Measurements from ENCODE around the gene PIWIL4. TPM values are rescaled to one million over a fixed set of nuclear protein-coding genes. Genes with fewer than 3 reads are reported as not detected.

The PIWIL4 gene
- total and polyA plus RNA-seq, 11 donors, result 0.33 to 2.4 (median 1.1) TPM

- peaks cover 0 to 5% (median 0%) of the 10 kb centered on the region in 9 donors for H3K36me3 ChIP-seq
- TF ChIP-seq, protein P1, sequence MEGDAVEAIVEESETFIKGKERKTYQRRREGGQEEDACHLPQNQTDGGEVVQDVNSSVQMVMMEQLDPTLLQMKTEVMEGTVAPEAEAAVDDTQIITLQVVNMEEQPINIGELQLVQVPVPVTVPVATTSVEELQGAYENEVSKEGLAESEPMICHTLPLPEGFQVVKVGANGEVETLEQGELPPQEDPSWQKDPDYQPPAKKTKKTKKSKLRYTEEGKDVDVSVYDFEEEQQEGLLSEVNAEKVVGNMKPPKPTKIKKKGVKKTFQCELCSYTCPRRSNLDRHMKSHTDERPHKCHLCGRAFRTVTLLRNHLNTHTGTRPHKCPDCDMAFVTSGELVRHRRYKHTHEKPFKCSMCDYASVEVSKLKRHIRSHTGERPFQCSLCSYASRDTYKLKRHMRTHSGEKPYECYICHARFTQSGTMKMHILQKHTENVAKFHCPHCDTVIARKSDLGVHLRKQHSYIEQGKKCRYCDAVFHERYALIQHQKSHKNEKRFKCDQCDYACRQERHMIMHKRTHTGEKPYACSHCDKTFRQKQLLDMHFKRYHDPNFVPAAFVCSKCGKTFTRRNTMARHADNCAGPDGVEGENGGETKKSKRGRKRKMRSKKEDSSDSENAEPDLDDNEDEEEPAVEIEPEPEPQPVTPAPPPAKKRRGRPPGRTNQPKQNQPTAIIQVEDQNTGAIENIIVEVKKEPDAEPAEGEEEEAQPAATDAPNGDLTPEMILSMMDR (IDR thresholded peaks at IDR 0.05), result peak in 1 of 12 donors; percentile 8
- no peak for TF ChIP-seq POLR2A (IDR thresholded peaks at IDR 0.05)
- peak overlapping the region; percentile 90 to 99 (median 96) for H3K27ac ChIP-seq
- intact Hi-C loops (cut with DNase I), result no loop called here
- no peaks in the 10 kb centered on the region for H3K9me3 ChIP-seq
- WGBS, 4 donors, result 14 to 30% (median 16%) methylated on average over 10 to 59 of the region's 59 CpGs
- no peaks in the 10 kb centered on the region for H3K27me3 ChIP-seq
- peak overlapping the region; percentile 41 to 92 (median 77) for H3K4me3 ChIP-seq
- H3K4me1 ChIP-seq, result peaks cover 0 to 63% (median 29%) of the 10 kb centered on the region in 12 donors
- DNase-seq (peak; percentile 16 to 74 (median 26)), ATAC-seq (peak in 2 of 4 donors; percentile 2 to 3)
Observed at GRCh38 chr11:94544646-94545263, 22.4 kb upstream of the PIWIL4 start.

- TF ChIP-seq, protein P1 (IDR thresholded peaks at IDR 0.05), result no peak
- TF ChIP-seq POLR2A (IDR thresholded peaks at IDR 0.05), result no peak
- ATAC-seq, result no peak
- peak overlapping the region; percentile 41 to 92 (median 77) for H3K4me3 ChIP-seq
- 70 to 81% (median 75%) methylated on average over 50 to 54 of the region's 54 CpGs for WGBS, 4 donors
- H3K4me1 ChIP-seq, result peaks cover 0 to 69% (median 29%) of the 10 kb centered on the region in 12 donors
- intact Hi-C loops (cut with DNase I), result no loop called here
- DNase-seq, result peak in 4 of 5 donors; percentile 26 to 73 (median 34)
- no peaks in the 10 kb centered on the region for H3K9me3 ChIP-seq
- peaks cover 0 to 5% (median 0%) of the 10 kb centered on the region in 9 donors for H3K36me3 ChIP-seq
- H3K27me3 ChIP-seq, result no peaks in the 10 kb centered on the region
- H3K27ac ChIP-seq, result peak overlapping the region in 3 of 12 donors; percentile 97 to 99 (median 98)
Observed at GRCh38 chr11:94545264-94546161, 21.7 kb upstream of the PIWIL4 start.

GRCh38 chr11:94546162-94546470, 21.1 kb upstream of the PIWIL4 start:
- peaks cover 0 to 5% (median 0%) of the 10 kb centered on the region in 9 donors for H3K36me3 ChIP-seq
- H3K4me1 ChIP-seq, result peaks cover 0 to 74% (median 29%) of the 10 kb centered on the region in 12 donors
- WGBS, 4 donors, result 84 to 96% (median 93%) methylated on average over 2 of the region's 2 CpGs
- H3K9me3 ChIP-seq, result no peaks in the 10 kb centered on the region
- H3K27ac ChIP-seq, result peak overlapping the region in 1 of 12 donors; percentile 99
- H3K27me3 ChIP-seq, result no peaks in the 10 kb centered on the region
- ATAC-seq (no peak), DNase-seq (no peak)
- no peak for TF ChIP-seq POLR2A (IDR thresholded peaks at IDR 0.05)
- TF ChIP-seq, protein P1 (IDR thresholded peaks at IDR 0.05), result no peak
- intact Hi-C loops (cut with DNase I), result no loop called here
- peak overlapping the region in 8 of 12 donors; percentile 59 to 92 (median 77) for H3K4me3 ChIP-seq

- H3K27ac ChIP-seq, result no peak overlapping the region
- peak overlapping the region in 4 of 12 donors; percentile 77 to 92 (median 84) for H3K4me3 ChIP-seq
- ATAC-seq (no peak), DNase-seq (no peak)
- peaks cover 0 to 81% (median 29%) of the 10 kb centered on the region in 12 donors for H3K4me1 ChIP-seq
- TF ChIP-seq POLR2A (IDR thresholded peaks at IDR 0.05), result no peak
- TF ChIP-seq, protein P1 (IDR thresholded peaks at IDR 0.05), result no peak
- intact Hi-C loops (cut with DNase I), result no loop called here
- no peaks in the 10 kb centered on the region for H3K9me3 ChIP-seq
- H3K27me3 ChIP-seq, result no peaks in the 10 kb centered on the region
- peaks cover 0 to 5% (median 0%) of the 10 kb centered on the region in 9 donors for H3K36me3 ChIP-seq
- WGBS, 4 donors, result 87 to 96% (median 94%) methylated on average over 1 of the region's 1 CpG
Observed at GRCh38 chr11:94546886-94547285, 20.3 kb upstream of the PIWIL4 start.
